HEK293T (cell line): ENCODE results near the gene SYT7.

Source experiments
- BHLHE40 ChIP-seq: fragments of 450-650 bp; IDR thresholded peaks from 2 replicates; pipeline ENCODE4 v1.6.1; 2016; ENCODE audit warnings: mild to moderate bottlenecking, moderate library complexity, borderline replicate concordance
- CTBP1 ChIP-seq: fragments of 450-650 bp; IDR thresholded peaks from 2 replicates; pipeline ENCODE4 v1.6.1; 2016; ENCODE audit warnings: borderline replicate concordance
- FOXM1 ChIP-seq: fragments of 450-650 bp; IDR thresholded peaks from 2 replicates; pipeline ENCODE4 v1.6.1; 2017; ENCODE audit warnings: mild to moderate bottlenecking, borderline replicate concordance
- NFRKB ChIP-seq: fragments of 450-650 bp; IDR thresholded peaks from 2 replicates; pipeline ENCODE4 v1.6.1; 2016; ENCODE audit warnings: mild to moderate bottlenecking, moderate library complexity
- SP1 ChIP-seq: fragments of 450-650 bp; IDR thresholded peaks from 2 replicates; pipeline ENCODE4 v1.6.1; 2017
- ZNF384 ChIP-seq: fragments of 450-650 bp; IDR thresholded peaks from 2 replicates; pipeline ENCODE4 v1.6.1; 2016
- TF ChIP-seq, protein P1 (sequence below): fragments of 450-650 bp; IDR thresholded peaks from 2 replicates; pipeline ENCODE4 v1.6.1; 2016

GRCh38 chr11:61627850-61628661 is 47.2 kb upstream of the SYT7 start:
- TF ChIP-seq ZNF384 (no peak), NFRKB (no peak), CTBP1 (no peak), FOXM1 (no peak), BHLHE40 (no peak), SP1 (no peak)
- TF ChIP-seq, protein P1, sequence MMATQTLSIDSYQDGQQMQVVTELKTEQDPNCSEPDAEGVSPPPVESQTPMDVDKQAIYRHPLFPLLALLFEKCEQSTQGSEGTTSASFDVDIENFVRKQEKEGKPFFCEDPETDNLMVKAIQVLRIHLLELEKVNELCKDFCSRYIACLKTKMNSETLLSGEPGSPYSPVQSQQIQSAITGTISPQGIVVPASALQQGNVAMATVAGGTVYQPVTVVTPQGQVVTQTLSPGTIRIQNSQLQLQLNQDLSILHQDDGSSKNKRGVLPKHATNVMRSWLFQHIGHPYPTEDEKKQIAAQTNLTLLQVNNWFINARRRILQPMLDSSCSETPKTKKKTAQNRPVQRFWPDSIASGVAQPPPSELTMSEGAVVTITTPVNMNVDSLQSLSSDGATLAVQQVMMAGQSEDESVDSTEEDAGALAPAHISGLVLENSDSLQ = no peak
